GM18909 (cell line): ENCODE measurements around the gene PXDN.
"Not testable (repeated sequence)": the region's sequence is repeated elsewhere in the genome, so short reads cannot be mapped to it uniquely, and the experiment has no call there.

Source experiments
- ATAC-seq: cut with Tn5 transposase; IDR thresholded peaks from one replicate; pipeline ENCODE4 v1.9.1; 2021; ENCODE audit warnings: mild to moderate bottlenecking; ENCODE audit not compliant: unreplicated experiment, poor library complexity

PXDN gene

DNA sequence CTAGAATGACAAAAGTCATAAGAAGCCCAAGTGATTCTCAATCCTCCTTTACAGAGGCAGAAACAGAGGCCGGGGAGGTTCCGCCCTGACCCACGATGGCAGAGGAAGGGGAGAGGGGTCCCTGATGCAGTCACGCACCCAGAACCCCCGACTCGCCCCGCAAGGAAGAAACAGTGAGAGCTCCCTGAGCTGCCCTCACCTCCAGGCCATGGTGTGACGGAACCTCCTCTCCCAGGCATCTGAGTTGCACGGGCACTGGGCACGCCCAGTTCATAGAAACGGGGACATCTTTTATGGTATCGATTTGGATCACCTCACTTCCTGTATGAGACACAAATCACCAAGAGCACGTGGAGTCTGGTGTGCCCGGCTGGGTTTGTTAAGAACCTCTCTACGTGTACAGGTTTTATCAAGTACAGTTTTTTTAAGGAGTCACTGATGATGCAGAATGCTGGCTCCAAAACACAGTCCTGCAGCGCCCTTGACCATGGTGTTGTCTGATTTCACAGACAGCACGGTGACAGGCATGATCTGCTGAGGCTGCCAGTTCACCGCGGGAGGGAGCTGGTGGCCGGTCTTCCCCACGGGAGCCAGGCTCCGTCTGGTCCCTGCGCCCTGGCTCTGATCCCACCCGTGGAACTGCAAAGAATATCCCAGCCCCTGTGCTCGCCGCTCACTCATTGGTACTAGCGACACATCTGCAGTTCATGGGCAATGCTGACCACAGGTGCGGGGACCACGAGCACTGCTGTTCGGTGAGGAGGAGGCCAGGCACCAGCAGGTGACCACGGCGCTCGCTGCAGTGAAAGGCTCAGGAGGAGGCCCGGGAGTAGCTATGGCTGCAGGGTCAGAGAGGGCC lies 35.6 kb downstream of the PXDN start:
- ATAC-seq, result no peak

DNA sequence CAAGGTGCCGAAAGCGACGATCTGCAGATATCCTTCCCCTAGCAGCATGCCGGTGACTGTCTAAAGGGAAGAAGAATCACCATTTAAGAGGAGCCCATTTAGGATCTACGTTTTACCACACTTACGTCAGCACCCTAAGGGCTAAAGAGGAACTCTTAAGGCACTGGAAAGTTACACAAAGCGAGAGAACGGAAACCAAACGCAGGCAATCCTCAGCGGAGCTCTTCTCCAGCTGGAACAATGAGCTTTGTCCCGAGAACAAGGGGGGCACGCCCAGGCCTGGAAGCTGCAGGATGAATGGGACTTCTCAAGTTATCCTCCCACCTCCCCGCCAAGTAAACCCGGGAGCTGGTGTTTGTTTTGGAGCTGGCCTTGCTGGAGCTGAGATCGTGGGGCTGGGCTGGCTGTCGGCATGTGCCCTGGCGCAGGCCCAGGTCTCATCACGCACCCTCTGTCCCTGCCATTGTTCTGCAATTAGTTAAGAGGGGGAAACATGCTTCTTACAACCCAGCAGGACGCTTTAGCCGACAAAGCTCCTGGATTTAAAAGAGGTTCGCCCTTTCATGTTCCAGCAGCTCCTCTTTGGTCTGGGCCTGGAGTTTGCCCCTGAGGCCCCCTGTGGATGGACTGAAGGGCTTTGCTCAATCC lies 36.4 kb downstream of the PXDN start:
- ATAC-seq, result peak; percentile 65

DNA sequence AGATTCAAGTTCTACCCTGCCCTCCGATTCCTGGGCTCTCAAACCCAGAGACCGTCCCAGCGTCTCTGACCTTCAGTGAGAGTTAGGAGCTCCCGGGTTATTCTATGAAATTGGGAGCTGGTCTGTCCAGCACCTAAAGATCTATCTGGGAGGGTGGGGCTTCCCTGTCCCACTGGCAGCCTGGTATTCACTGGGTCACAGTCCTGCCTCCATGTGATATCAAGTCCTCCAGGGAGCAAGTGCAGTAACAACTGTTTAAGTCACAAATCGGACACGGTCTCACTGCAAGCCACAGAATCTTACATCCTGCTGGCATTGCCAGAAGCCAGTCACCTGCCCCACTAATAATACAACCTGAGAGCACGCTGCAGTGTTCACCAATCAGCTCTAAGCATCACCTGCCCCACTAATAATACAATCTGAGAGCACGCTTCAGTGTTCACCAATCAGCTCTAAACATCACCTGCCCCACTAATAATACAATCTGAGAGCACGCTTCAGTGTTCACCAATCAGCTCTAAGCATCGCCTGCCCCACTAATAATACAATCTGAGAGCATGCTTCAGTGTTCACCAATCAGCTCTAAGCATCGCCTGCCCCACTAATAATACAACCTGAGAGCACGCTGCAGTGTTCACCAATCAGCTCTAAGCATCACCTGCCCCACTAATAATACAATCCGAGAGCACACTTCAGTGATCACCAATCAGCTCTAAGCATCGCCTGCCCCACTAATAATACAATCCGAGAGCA lies 38.0 kb downstream of the PXDN start:
- ATAC-seq, result not testable (repeated sequence)

DNA sequence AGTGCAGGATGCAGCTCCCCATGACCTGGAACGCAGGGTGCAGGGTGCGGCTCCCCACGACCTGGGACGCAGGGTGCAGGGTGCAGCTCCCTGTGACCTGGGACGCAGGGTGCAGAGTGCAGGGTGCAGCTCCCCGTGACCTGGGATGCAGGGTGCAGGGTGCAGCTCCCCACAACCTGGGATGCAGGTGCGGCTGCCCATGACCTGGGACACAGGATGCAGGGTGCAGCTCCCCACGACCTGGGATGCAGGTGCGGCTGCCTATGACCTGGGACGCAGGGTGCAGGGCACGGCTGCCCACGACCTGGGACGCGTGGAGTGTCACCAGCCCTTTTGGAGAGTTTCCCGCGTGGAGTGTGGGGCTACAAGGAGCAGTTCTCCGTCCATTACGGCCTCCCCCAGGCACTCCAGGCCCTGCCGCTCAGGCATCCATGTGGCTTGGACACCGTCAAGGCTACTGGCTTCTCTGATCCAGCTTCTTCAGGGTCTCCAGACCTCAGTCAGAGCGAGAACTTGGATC lies 38.7 kb downstream of the PXDN start:
- no peak for ATAC-seq

DNA sequence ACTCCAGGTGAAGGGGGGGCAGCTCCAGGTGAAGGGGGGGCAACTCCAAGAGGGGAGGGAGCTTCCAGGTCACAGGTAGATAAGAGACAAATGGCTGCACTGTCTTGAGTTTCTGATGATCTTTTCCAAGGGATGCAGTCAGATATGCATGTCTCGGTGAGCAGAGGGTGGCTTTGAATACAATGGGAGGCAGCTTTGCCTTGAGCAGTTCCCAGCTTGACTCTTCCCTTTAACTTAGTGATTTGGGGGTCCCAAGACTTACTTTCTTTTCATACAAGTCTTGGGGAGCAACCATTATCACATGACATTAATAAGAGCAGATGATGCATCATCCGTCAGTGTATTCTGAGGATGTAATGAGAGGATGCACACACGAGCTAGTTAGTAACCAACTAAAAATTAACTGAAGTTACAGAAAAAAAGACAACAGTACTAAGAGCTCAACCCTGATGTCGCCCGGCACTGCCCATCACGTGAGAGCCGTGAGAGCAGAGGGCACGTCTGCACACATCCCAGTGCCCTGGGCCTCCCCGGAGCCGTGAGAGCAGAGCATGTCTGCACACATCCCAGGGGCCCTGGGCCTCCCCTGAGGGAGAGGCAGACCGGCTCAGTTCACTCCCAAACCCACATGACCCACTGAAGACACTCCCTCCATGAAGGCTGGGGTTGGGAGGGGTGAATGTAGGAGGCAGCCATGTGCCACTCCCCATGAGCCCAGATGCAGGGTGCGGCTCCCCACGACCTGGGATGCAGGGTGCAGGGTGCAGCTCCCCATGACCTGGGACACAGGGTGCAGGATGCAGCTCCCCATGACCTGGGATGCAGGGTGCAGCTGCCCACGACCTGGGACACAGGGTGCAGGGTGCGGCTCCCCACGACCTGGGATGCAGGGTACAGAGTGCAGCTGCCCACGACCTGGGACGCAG lies 39.4 kb downstream of the PXDN start:
- ATAC-seq, result no peak

DNA sequence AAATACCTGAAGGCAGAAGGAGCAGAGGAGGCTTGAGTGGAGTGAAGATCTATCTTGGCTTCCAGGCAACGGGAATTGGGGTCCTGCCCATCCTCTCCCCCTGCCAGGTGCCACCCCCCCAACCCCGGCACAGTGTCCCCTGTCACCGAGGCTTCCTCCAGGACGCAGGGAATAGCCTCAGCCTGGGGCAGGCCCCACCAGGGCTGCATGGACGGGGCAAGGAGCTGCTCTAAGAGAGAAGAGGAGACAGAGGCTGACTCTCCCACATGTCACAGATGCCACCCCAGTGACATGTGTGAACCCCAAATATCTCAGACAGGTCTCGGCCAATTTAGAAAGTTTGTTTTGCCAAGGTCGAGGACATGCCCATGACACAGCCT lies 42.1 kb downstream of the PXDN start:
- no peak for ATAC-seq

DNA sequence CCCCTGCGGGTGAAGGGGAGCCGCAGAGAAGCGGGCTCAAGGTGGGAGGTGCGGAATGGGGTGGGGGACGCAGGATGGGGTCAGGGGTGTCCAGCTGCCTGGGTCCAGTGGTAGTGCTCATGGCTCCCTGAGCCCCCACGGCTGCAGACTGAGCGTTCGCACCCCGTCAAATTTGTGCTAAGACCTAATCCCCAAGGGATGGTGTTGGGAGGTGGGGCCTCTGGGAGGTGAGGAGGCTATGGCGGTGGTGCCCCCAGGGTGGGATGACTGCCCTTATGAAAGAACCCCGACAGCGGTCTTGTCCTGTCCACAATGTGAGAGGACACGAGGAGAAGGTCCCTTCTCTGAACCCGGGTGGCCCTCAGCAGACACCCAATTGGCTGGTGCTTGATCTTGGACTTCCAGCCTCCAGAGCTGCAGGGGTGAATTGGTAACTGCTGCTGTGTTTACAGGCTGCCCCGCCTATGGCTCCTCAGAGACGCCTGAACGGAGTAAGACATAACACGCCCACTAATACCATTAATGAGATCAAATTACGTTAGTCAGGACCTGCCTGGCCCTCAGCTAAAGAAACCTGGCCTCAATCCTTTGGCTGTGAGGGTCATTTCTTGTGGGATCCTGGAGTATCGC lies 42.6 kb downstream of the PXDN start:
- ATAC-seq, result no peak

DNA sequence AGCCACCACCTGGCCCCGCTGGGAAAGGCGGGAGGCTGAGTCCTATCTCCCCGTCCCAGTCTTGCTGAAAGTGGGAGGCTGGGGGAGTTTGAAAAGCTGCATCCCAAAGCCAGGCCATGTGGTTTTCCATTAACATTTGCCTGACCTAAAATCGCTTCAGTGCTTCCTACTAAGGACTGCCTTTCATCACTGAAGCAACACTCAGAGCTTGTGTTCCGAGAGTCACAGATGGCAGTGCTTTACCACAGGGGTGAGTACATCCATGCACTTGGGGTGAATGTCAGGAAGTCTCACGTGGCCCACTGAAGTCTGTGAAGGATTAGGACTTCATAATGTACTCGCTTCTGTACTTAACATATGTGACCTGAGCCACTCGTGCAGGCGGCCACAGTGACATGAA lies 43.3 kb downstream of the PXDN start:
- no peak for ATAC-seq

DNA sequence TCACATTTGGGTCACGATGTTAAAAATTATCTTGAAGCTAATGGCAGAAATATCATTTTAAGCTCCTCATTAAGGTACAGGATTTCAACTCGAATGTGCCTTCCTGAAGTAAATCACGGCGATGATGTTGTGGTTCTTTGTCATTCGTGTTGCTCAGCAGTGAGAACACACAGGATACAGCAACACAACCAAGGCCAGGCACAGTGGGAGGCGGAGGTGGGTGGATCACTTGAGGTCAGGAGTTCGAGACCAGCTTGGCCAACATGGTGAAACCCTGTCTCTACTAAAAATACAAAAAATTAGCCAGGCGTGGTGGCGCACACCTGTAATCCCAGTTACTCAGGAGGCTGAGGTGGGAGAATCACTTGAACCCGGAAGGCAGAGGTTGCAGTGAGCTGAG lies 43.9 kb downstream of the PXDN start:
- not testable (repeated sequence) for ATAC-seq

DNA sequence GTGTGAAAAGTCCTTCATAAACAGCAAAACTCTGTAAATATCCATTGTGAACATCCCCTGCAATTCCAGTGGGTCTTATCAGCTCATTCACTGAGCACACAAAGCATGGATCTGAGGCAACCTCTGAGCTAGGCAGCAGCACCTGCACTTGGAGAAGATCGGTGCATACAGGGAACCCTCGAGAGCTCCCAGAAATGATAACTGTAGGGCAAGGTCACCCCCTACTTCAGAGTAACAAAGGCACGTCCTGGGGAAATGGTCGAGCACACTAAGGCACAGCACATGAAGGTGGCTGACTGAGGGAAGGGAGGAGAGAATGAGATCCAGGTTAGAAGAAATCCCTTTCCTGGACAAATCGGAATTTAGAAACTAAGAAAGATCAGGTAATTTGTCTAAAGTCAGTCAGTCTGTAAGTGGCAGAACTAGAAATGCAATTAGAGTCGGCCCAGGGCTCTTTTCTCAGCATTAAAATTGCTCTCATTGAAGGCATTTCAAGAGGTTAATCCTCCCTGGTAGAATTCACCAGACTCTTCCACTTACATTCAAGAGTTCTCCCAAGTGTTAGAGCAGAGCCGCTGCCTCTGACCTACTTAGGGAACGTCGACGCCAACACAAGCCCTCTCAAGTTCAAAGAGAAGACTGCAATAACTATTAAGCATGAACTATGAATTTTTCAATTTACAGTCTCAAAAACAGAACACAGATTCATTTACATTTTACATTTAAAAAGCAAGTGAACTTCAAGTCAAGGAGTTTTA lies 45.9 kb downstream of the PXDN start:
- no peak for ATAC-seq

DNA sequence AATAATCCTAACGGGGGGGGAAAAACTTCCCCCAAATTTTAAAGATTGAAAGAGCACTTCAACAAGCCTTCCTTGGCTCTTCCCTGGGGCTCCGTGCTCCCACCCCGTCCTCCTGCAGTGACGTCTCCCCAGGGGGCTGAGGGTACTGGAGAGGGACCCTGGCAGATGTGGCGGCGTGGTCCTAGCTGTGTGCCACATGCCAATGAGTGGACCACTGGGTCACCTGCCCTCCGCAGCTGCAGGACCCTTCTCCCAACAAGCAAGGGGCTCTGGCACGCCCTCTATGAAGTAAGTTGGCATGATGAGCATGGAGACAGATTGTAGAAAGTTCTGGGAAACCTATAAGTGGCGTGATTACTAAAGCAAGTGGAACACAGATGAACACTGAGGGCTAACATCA lies 46.7 kb downstream of the PXDN start:
- ATAC-seq, result no peak

DNA sequence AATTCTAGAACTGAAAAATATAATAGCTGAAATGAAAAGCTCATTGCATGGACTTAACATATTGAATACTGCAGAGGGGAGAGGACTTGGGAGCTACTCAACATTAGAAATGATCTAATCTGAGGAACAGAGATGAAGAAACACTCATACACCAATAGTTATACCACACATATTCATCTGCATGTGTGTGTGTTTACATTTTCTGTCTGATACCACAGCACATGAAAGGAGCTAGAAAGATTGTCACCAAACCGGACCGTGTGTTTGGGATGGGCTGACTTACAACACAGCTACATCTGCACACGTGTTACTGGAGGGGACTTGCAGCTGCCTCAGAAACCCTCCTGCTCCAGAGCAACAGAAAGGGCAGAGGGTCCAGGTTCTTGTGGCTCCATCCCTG lies 47.8 kb downstream of the PXDN start:
- no peak for ATAC-seq

DNA sequence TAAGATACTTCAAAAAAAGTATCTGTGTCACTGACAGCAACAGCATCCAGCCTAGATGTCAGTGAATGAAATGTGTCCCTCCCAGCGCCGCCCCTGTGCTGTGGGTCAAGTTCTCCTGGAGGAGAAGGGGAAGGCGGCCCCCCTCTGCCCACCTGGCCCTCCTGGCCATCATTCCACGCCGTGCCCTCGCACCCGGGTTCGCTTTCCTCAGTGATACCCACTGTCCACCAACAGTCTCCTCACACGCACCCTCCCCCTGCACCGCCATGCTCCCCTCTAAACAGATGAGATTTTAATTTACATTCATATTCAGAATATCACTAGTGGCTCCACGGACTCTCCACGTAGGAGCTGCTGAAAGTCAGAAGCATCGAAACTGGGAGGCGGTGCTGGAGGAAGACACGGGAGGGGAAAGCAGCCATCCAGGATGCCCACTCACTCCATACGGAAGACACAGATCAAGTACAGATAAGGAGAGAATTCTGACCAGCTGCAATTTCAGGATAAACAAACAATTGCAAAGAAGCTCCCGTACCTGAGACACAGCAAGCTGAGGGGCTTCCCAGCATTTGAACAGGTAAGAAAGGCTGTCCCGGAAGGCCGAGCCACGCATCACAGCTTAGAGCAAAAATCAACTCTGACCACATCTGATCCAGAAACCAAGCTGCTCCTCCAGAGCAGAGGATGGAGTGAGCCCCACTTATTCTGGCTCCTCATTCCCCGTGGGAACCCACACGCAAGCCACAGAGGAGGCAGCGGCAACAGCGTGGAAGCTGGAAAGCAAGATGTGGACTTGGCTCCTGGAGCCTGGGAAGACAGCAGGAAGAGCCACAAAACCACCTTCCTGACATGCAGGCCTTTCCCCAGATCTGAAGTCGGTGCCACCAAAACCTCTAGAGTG lies 49.7 kb downstream of the PXDN start:
- no peak for ATAC-seq

DNA sequence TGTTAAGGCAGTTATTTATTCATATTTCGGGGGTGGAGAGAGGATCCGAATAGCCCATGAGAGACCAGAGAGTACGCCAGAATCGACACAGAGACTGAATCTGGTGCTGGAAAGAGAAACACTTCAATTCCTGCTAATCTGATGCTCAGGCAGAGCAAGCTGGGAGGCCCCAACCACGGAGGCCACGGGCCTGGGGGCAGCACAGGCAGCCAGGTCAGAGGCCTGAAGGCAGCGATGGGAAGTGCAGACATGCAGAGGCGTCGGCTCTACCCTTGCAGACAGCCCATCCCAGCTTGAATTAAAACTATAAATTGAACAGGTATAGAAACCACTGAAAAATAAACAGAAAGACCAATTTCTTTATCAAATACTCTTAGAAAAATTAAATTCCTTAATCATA lies 50.6 kb downstream of the PXDN start:
- no peak for ATAC-seq

DNA sequence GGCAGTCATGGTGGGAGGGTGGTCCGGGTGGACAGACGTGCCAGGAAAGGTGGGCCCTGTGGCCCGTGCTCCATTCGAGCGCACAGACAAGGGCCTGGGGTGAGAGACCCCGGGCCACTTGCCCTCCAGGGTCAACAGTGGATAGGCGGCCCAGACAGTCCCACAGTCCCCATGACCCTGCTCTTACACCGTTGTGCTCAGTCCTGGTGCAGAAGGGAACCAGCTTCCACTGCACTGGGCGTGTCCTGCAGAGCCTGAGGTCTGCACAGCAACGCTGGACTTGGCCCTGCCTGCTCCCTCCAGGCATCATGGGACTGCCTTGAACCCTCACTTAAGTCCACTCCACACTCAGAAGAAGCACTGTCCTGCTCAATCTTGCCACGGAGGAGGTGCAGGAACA lies 52.0 kb downstream of the PXDN start:
- no peak for ATAC-seq

DNA sequence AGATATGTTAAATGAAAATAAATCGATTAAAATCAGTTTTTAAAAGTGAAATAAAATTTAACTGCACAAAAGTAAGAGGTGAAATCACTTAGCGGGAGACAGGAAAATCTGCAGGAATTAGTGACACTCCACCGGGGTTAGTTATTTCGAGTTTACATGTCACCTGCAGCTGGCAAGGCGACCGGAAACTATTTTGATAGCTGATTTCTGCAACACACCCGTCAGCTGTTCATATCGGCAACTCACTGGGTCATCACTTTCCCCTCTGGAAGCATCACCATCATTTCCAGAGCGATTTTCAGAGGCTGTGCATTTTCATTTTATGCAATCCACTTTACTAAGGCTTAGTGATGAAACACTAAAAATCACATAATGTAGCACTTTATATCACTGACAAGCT lies 52.9 kb downstream of the PXDN start:
- ATAC-seq, result no peak

DNA sequence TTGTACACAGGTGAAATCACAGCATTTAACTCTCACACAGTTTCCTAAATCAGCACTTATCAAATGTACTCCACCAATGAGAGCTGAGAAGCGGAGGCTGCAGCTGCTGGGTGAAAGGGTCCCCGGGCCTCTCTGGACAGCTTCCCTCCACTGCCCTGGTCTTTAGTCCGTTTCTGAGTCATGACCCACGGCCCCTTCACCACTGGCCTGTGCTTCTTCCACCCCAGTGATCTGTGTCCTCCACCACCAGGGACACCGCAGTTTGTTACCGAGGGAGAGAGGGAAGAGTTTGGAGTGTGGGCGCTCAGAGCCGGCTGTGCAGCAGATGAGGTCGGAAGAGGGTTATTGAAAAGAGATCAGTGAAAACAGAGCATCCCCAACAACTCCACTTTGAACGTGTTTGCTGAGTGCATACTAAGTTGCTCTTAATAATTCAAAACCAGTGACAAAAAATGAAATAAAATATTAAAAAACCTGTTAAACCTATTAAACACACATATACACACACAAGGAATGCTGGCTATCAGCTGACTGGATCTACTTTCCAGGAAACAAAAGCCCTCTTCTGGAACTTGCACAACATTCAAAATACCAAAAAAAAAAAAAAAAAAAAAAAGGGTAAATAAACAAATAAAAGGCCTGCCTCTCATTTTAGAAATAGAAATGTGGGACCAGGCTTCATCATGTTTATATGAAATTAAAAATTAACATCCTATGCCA lies 54.1 kb downstream of the PXDN start:
- ATAC-seq, result no peak
